ENCODE data around the gene FGF8. TPM values are rescaled to one million over a fixed set of nuclear protein-coding genes. Genes with fewer than 3 reads are reported as not detected.

FGF8 gene
- total and polyA plus RNA-seq, 9 of the 15 experiments (the other 6 are each of a cell fraction or from before 2014, with no cell fraction given), result 0.13 to 0.82 (median 0.37) TPM; not detected in 5

DNA sequence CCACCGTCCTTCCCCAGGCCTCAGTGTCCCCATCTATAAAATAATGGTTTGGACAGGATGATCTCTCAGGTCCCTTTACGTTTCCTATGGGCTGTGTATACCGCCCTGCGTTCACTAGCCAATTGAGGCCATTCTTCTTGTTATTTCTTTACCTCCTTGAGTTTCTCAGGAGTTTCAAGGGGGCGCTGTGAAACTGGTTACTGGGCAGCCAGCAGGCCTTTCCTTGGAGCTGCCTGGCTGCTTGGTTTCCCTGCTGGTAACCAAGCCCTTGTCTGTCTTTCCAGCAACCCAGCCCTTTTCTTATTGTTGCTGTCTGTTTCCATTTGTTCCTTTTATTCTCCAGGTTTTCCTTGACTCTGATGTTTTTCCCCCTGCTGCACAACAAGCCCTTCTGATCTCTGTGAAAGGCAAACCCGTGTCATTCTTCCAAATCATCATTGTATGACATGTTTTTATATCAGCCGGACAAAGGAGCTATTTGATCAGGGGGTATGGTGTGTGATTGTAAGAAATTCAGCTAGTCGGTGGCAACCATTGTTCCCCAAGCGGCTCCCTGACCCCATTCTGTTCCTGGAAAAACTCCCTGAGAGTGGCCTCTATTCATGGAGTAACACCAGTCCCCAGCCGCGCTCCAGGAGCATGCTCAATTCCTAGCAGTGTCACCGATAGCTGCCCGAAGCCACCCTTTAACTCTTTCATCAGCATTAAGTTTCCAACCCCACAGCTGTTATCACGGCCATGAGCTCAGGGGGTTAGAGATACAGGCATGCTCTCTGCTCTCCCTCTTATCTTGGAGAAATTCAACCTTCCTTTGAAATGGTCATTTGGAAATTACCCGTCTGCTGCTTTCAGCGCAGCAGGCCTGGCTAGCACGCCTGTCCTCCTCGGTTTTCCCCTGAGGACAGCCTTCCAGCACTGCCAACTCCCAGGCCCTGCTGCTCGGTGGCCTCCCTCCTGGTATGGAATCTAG, 26.6 kb downstream of the FGF8 start (continued):
- TF ChIP-seq, protein P1, sequence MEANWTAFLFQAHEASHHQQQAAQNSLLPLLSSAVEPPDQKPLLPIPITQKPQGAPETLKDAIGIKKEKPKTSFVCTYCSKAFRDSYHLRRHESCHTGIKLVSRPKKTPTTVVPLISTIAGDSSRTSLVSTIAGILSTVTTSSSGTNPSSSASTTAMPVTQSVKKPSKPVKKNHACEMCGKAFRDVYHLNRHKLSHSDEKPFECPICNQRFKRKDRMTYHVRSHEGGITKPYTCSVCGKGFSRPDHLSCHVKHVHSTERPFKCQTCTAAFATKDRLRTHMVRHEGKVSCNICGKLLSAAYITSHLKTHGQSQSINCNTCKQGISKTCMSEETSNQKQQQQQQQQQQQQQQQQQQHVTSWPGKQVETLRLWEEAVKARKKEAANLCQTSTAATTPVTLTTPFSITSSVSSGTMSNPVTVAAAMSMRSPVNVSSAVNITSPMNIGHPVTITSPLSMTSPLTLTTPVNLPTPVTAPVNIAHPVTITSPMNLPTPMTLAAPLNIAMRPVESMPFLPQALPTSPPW (CRISPR knock-in tag; IDR thresholded peaks at IDR 0.05), result 0 out of 2 replicates have a peak, but pooled peaks have one; percentile 18
- TF ChIP-seq ZNF717 (CRISPR knock-in tag; IDR thresholded peaks at IDR 0.05) (no peak), MECOM (CRISPR knock-in tag; IDR thresholded peaks at IDR 0.05) (no peak), ZNF274 (IDR thresholded peaks at IDR 0.05; ENCODE audit: borderline replicate concordance, low read depth, low read length) (no peak), SUPT5H (IDR thresholded peaks at IDR 0.05) (no peak), ELF1 (tag; IDR thresholded peaks at IDR 0.05) (no peak), RNF2 (IDR thresholded peaks at IDR 0.05) (0 out of 2 replicates have a peak, but pooled peaks have one; percentile 27), ZNF583 (CRISPR knock-in tag; IDR thresholded peaks at IDR 0.05) (0 out of 2 replicates have a peak, but pooled peaks have one; percentile 31), RAD21 (CRISPR knock-in tag; conservative IDR thresholded peaks at IDR 0.05 in 1 of 2, IDR thresholded peaks at IDR 0.05 in 1 of 2) (peak in 1 of 2 experiments; percentile 26; a peak in 2 of 4 replicates)
- TF ChIP-seq, protein P2, sequence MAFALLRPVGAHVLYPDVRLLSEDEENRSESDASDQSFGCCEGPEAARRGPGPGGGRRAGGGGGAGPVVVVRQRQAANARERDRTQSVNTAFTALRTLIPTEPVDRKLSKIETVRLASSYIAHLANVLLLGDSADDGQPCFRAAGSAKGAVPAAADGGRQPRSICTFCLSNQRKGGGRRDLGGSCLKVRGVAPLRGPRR (CRISPR knock-in tag; IDR thresholded peaks at IDR 0.05), result no peak
- TF ChIP-seq, protein P3, sequence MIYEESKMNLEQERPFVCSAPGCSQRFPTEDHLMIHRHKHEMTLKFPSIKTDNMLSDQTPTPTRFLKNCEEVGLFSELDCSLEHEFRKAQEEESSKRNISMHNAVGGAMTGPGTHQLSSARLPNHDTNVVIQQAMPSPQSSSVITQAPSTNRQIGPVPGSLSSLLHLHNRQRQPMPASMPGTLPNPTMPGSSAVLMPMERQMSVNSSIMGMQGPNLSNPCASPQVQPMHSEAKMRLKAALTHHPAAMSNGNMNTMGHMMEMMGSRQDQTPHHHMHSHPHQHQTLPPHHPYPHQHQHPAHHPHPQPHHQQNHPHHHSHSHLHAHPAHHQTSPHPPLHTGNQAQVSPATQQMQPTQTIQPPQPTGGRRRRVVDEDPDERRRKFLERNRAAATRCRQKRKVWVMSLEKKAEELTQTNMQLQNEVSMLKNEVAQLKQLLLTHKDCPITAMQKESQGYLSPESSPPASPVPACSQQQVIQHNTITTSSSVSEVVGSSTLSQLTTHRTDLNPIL (CRISPR knock-in tag; IDR thresholded peaks at IDR 0.05), result no peak
- TF ChIP-seq, protein P4, sequence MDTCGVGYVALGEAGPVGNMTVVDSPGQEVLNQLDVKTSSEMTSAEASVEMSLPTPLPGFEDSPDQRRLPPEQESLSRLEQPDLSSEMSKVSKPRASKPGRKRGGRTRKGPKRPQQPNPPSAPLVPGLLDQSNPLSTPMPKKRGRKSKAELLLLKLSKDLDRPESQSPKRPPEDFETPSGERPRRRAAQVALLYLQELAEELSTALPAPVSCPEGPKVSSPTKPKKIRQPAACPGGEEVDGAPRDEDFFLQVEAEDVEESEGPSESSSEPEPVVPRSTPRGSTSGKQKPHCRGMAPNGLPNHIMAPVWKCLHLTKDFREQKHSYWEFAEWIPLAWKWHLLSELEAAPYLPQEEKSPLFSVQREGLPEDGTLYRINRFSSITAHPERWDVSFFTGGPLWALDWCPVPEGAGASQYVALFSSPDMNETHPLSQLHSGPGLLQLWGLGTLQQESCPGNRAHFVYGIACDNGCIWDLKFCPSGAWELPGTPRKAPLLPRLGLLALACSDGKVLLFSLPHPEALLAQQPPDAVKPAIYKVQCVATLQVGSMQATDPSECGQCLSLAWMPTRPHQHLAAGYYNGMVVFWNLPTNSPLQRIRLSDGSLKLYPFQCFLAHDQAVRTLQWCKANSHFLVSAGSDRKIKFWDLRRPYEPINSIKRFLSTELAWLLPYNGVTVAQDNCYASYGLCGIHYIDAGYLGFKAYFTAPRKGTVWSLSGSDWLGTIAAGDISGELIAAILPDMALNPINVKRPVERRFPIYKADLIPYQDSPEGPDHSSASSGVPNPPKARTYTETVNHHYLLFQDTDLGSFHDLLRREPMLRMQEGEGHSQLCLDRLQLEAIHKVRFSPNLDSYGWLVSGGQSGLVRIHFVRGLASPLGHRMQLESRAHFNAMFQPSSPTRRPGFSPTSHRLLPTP (IDR thresholded peaks at IDR 0.05; ENCODE audit: borderline replicate concordance, extremely low read depth, insufficient read length), result no peak
- TF ChIP-seq, protein P5, sequence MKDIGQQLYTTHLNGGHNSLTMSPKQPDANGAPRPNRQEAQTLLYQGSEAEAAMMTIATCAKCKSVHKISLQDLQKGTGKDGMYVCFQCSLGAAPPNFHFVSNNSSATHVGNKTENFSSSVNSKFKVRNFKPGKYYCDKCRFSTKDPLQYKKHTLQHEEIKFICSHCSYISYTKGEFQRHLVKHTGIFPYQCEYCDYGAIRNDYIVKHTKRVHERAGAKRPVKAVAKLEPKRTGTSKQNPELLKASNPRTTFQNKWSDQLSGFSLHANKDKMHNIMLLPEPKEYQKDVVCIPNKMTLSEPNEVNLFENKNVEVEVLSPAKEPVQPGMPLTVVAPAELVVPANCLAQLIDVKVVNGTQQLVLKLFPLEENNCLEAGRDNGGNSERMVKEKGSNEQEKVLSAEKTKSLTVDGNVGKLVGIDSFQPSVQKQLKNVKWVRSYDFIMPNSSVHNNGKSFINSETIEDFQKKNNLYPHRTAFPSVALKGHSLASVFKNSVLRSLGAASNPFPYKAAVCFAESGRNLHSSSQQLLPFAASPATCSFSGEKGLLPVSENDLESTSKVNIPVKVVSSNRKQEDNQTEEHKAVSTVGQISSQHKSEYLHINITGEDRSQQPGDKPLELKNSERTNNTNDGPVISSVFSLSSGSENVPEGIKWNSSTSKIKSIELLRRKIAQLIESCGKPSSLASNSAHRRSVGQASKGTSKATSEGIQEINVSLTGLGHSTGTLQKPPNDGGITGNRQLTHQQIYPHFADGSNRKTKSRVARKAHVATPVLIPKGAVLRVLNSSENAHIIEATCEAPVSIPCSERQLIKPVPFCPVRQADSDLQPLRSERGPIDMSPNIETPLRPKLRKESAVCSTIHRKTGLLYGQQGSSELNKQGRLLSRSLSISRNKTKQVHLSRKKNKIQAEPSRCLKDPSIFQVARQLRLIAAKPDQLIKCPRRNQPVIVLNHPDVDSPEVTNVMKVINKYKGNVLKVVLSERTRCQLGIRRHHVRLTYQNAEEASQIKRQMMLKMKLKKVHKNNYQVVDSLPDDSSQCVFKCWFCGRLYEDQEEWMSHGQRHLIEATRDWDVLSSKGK (CRISPR knock-in tag; IDR thresholded peaks at IDR 0.05), result no peak
- TF ChIP-seq, protein P6, sequence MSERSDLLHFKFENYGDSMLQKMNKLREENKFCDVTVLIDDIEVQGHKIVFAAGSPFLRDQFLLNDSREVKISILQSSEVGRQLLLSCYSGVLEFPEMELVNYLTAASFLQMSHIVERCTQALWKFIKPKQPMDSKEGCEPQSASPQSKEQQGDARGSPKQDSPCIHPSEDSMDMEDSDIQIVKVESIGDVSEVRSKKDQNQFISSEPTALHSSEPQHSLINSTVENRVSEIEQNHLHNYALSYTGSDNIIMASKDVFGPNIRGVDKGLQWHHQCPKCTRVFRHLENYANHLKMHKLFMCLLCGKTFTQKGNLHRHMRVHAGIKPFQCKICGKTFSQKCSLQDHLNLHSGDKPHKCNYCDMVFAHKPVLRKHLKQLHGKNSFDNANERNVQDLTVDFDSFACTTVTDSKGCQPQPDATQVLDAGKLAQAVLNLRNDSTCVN (CRISPR knock-in tag; IDR thresholded peaks at IDR 0.05), result no peak

Data from K562 (cell line).